Myocyte (in vitro differentiated cells): Measurements from ENCODE around the gene OR1J2. TPM values are rescaled to one million over a fixed set of nuclear protein-coding genes. Genes with fewer than 3 reads are reported as not detected.
A peak's percentile ranks its signal among the peaks of the same experiment; 100 is the strongest.
"Not testable (repeated sequence)": the region's sequence is repeated elsewhere in the genome, so short reads cannot be mapped to it uniquely, and the experiment has no call there.

ENCODE experiments used
- DNase-seq: peaks from one replicate; pipeline ENCODE4 v3.0.0-alpha.2; 2012; ENCODE audit warnings: low read depth
- polyA plus RNA-seq: library from polyadenylated mRNA; unstranded; fragments of >200 nt; gene quantifications from one replicate; pipeline ENCODE4 v1.2.1, GENCODE V29; 2012; ENCODE audit warnings: missing spikeins
- total RNA-seq: library from RNA; depleted of rRNA; stranded (reverse); fragments of >200 nt; gene quantifications from 2 replicates; pipeline ENCODE4 v1.2.3, GENCODE V29; 2014

Gene OR1J2
- total RNA-seq: not detected in 2 replicates
- polyA plus RNA-seq: not detected

GRCh38 chr9:122510502-122510901, at the start of gene OR1J2:
TSS of gene OR1J2 (plus strand) at chr9:122510802. CDS start at chr9:122510802, 0 bp downstream.
- no peak for DNase-seq

GRCh38 chr9:122463828-122464632, 46.6 kb upstream of the OR1J2 start:
- DNase-seq: no peak

- DNase-seq: peak; percentile 90
These were observed 45.7 kb upstream of the OR1J2 start for GRCh38 chr9:122464633-122465567.

- no peak for DNase-seq
These were observed 44.1 kb upstream of the OR1J2 start for GRCh38 chr9:122466456-122466855.

GRCh38 chr9:122468735-122469134, 41.9 kb upstream of the OR1J2 start:
- no peak for DNase-seq

GRCh38 chr9:122474561-122474960, 36.0 kb upstream of the OR1J2 start:
- DNase-seq: no peak

GRCh38 chr9:122475717-122476116, 34.9 kb upstream of the OR1J2 start:
- no peak for DNase-seq

- DNase-seq: no peak
These were observed 33.3 kb upstream of the OR1J2 start for GRCh38 chr9:122477346-122477745.

- DNase-seq: no peak
These were observed 32.8 kb upstream of the OR1J2 start, which contains the start of gene OR1J1 for GRCh38 chr9:122477826-122478225. TSS of gene OR1J1 (minus strand) at chr9:122477926. CDS start at chr9:122477926, 0 bp downstream.

GRCh38 chr9:122479062-122479461, 31.5 kb upstream of the OR1J2 start:
- DNase-seq: no peak

- DNase-seq: peak; percentile 45
These were observed 11.7 kb upstream of the OR1J2 start for GRCh38 chr9:122498883-122499288.

GRCh38 chr9:122506964-122507363, 3.6 kb upstream of the OR1J2 start:
- DNase-seq: no peak

- DNase-seq: no peak
These were observed 7.6 kb downstream of the OR1J2 start for GRCh38 chr9:122518226-122518625.

- no peak for DNase-seq
These were observed 8.2 kb downstream of the OR1J2 start, which contains the start of gene OR1J4 for GRCh38 chr9:122518841-122519240. TSS of gene OR1J4 (plus strand) at chr9:122519141. CDS start at chr9:122519141, 0 bp downstream.

- no peak for DNase-seq
These were observed 8.8 kb downstream of the OR1J2 start for GRCh38 chr9:122519376-122519775.

GRCh38 chr9:122526602-122527001, 16.0 kb downstream of the OR1J2 start:
- DNase-seq: no peak

- no peak for DNase-seq
These were observed 16.6 kb downstream of the OR1J2 start, which contains the start of gene OR1N1 for GRCh38 chr9:122527193-122527592. TSS of gene OR1N1 (minus strand) at chr9:122527293. CDS start at chr9:122527293, 0 bp downstream.

- not testable (repeated sequence) for DNase-seq
These were observed 20.6 kb downstream of the OR1J2 start for GRCh38 chr9:122531157-122531556.

- no peak for DNase-seq
These were observed 25.5 kb downstream of the OR1J2 start for GRCh38 chr9:122536134-122536533.

GRCh38 chr9:122537066-122537465, 26.5 kb downstream of the OR1J2 start:
- not testable (repeated sequence) for DNase-seq

- no peak for DNase-seq
These were observed 28.2 kb downstream of the OR1J2 start for GRCh38 chr9:122538757-122539156.

- no peak for DNase-seq
These were observed 35.6 kb downstream of the OR1J2 start for GRCh38 chr9:122546196-122546595.
